ENCODE results near the gene GORASP2. TPM values are rescaled to one million over a fixed set of nuclear protein-coding genes. Genes with fewer than 3 reads are reported as not detected.
"Not testable (repeated sequence)": the region's sequence is repeated elsewhere in the genome, so short reads cannot be mapped to it uniquely, and the experiment has no call there.

Gene GORASP2
- total RNA-seq, 1 experiment from 2014 or later: 67.3 TPM

- Histone ChIP-seq H3K4me2 (ENCODE audit: low read length) (no peak overlapping the region), H3K79me2 (ENCODE audit: low read length) (no peaks in the 10 kb centered on the region), H3K9ac (ENCODE audit: low read length) (no peak overlapping the region), H3K27ac (ENCODE audit: low read length) (no peak overlapping the region), H3K4me1 (ENCODE audit: insufficient read depth, low read length) (no peaks in the 10 kb centered on the region), H2AFZ (ENCODE audit: low read length) (no peak overlapping the region), H3K36me3 (ENCODE audit: low read depth, low read length) (no peaks in the 10 kb centered on the region), H3K9me3 (ENCODE audit: low read length) (peaks cover 15% of the 10 kb centered on the region), H3F3A (ENCODE audit: low read length, unreplicated experiment) (no peaks in the 10 kb centered on the region), H4K20me1 (ENCODE audit: low read length) (no peaks in the 10 kb centered on the region), H3K9me2 (replicated peaks; ENCODE audit: low read length) (no peaks in the 10 kb centered on the region), H3K27me3 (ENCODE audit: low read length) (no peaks in the 10 kb centered on the region), H3K4me3 (ENCODE audit: low read length) (no peak overlapping the region)
- ChIA-PET CTCF (no interaction called here), POLR2A (ENCODE audit: unreplicated experiment) (no interaction called here)
- DNase-seq (no peak), ATAC-seq (no peak)
- no TSS peak for BruUV-seq (replicated peaks)
- TF ChIP-seq EZH2phosphoT487 (IDR thresholded peaks at IDR 0.05; ENCODE audit: borderline replicate concordance, low read length) (no peak), EZH2 (IDR thresholded peaks at IDR 0.05; ENCODE audit: low read length, unreplicated experiment) (no peak), CTCF (conservative IDR thresholded peaks at IDR 0.05; ENCODE audit: low read depth, low read length) (no peak)
- intact Hi-C loops (cut with micrococcal nuclease): no loop called here
These were observed 11.1 kb upstream of the GORASP2 start for GRCh38 chr2:170917957-170918356.

GRCh38 chr2:170921873-170922272 is 7.2 kb upstream of the GORASP2 start:
- H3K79me2 ChIP-seq (ENCODE audit: low read length); H3K4me1 ChIP-seq (ENCODE audit: insufficient read depth, low read length); H3K27me3 ChIP-seq (ENCODE audit: low read length); DNase-seq; BruUV-seq (replicated peaks); H3K36me3 ChIP-seq (ENCODE audit: low read depth, low read length); H3F3A ChIP-seq (ENCODE audit: low read length, unreplicated experiment); H3K27ac ChIP-seq (ENCODE audit: low read length); ATAC-seq; H3K4me2 ChIP-seq (ENCODE audit: low read length); CTCF ChIA-PET; H3K9ac ChIP-seq (ENCODE audit: low read length); POLR2A ChIA-PET (ENCODE audit: unreplicated experiment); intact Hi-C loops (cut with micrococcal nuclease); H3K4me3 ChIP-seq (ENCODE audit: low read length); H3K9me2 ChIP-seq (replicated peaks; ENCODE audit: low read length); H2AFZ ChIP-seq (ENCODE audit: low read length); H4K20me1 ChIP-seq (ENCODE audit: low read length): not testable (repeated sequence)
- H3K9me3 ChIP-seq (ENCODE audit: low read length): peaks cover 15% of the 10 kb centered on the region

GRCh38 chr2:170922634-170923494 is 6.2 kb upstream of the GORASP2 start:
- H2AFZ ChIP-seq (ENCODE audit: low read length): no peak overlapping the region
- ChIA-PET POLR2A (ENCODE audit: unreplicated experiment) (no interaction called here), CTCF (no interaction called here)
- peaks cover 8% of the 10 kb centered on the region for H3K9me3 ChIP-seq (ENCODE audit: low read length)
- no peak overlapping the region for H3K9ac ChIP-seq (ENCODE audit: low read length)
- no peaks in the 10 kb centered on the region for H4K20me1 ChIP-seq (ENCODE audit: low read length)
- peaks cover 2% of the 10 kb centered on the region; the same call in 1 of the 2 replicates for H3K4me1 ChIP-seq (ENCODE audit: insufficient read depth, low read length)
- no peaks in the 10 kb centered on the region for H3F3A ChIP-seq (ENCODE audit: low read length, unreplicated experiment)
- no peak for ATAC-seq
- no peak for DNase-seq
- no peaks in the 10 kb centered on the region for H3K36me3 ChIP-seq (ENCODE audit: low read depth, low read length)
- intact Hi-C loops (cut with micrococcal nuclease): no loop called here
- no peak overlapping the region for H3K4me3 ChIP-seq (ENCODE audit: low read length)
- H3K27ac ChIP-seq (ENCODE audit: low read length): no peak overlapping the region
- H3K79me2 ChIP-seq (ENCODE audit: low read length): no peaks in the 10 kb centered on the region
- no TSS peak for BruUV-seq (replicated peaks)
- no peak overlapping the region for H3K4me2 ChIP-seq (ENCODE audit: low read length)
- no peaks in the 10 kb centered on the region for H3K27me3 ChIP-seq (ENCODE audit: low read length)
- TF ChIP-seq EZH2 (IDR thresholded peaks at IDR 0.05; ENCODE audit: low read length, unreplicated experiment): no peak
- TF ChIP-seq CTCF (conservative IDR thresholded peaks at IDR 0.05; ENCODE audit: low read depth, low read length): no peak
- TF ChIP-seq EZH2phosphoT487 (IDR thresholded peaks at IDR 0.05; ENCODE audit: borderline replicate concordance, low read length): no peak
- no peaks in the 10 kb centered on the region for H3K9me2 ChIP-seq (replicated peaks; ENCODE audit: low read length)

All from PC-3 (cell line).